Ishikawa (cell line): ENCODE measurements around the gene PARVB.

Experiments used
- CREB1 ChIP-seq: IDR thresholded peaks from 2 replicates; pipeline ENCODE4 v1.6.1; 2012; ENCODE audit warnings: low read depth
- EP300 ChIP-seq: IDR thresholded peaks from 2 replicates; pipeline ENCODE4 v1.6.1; 2012; ENCODE audit warnings: borderline replicate concordance
- RAD21 ChIP-seq: IDR thresholded peaks from 2 replicates; pipeline ENCODE4 v1.6.1; 2012; ENCODE audit warnings: low read depth
- REST ChIP-seq: IDR thresholded peaks from 2 replicates; pipeline ENCODE4 v1.6.1; 2012; ENCODE audit warnings: low read depth, mild to moderate bottlenecking
- TAF1 ChIP-seq: IDR thresholded peaks from 2 replicates; pipeline ENCODE4 v1.6.1; 2012; ENCODE audit warnings: low read depth, mild to moderate bottlenecking
- ZBTB7A ChIP-seq: IDR thresholded peaks from 2 replicates; pipeline ENCODE4 v1.6.1; 2012; ENCODE audit warnings: low read depth

GRCh38 chr22:44067901-44068300 lies 43.8 kb downstream of the PARVB start:
- no peak for TF ChIP-seq TAF1
- TF ChIP-seq RAD21, result no peak
- no peak for TF ChIP-seq CREB1
- no peak for TF ChIP-seq REST
- no peak for TF ChIP-seq EP300
- no peak for TF ChIP-seq ZBTB7A
